Esophagus squamous epithelium (tissue), 5 donors: ENCODE measurements around the gene RAD51AP1. TPM values are rescaled to one million over a fixed set of nuclear protein-coding genes. Genes with fewer than 3 reads are reported as not detected.

Experiments
- DNase-seq: peaks from one replicate; lab custom pipeline; 2025; lab: John Stamatoyannopoulos, UW
- H3K27ac ChIP-seq, 4 donors: fragments of 200-600 bp; sonication (generic); one replicate each; pipeline ENCODE4 v1.5.1; 2016 to 2019; ENCODE audit warnings: mild to moderate bottlenecking in 1 of 4
- H3K27me3 ChIP-seq, 4 donors: fragments of 200-600 bp; sonication (generic); 1 replicate in 3 of 4; 2 replicates in 1 of 4; pipeline versions ENCODE4 v1.5.1 to v1.6.0; 2017 to 2021; ENCODE audit warnings: antibody characterized with exemption in 1 of 4
- H3K36me3 ChIP-seq, 3 donors: fragments of 200-600 bp; sonication (generic); one replicate each; pipeline ENCODE4 v1.5.1; 2016 to 2019
- H3K4me1 ChIP-seq, 3 donors: fragments of 200-600 bp; sonication (generic); one replicate each; pipeline ENCODE4 v1.5.1; 2017 to 2019
- H3K4me3 ChIP-seq, 4 donors: fragments of 200-600 bp; sonication (generic); 1 replicate in 3 of 4; 2 replicates in 1 of 4; pipeline ENCODE4 v1.5.1; 2016 to 2019; ENCODE audit warnings: mild to moderate bottlenecking in 2 of 4, moderate library complexity in 1 of 4
- H3K9me3 ChIP-seq, 3 donors: fragments of 200-600 bp; sonication (generic); one replicate each; pipeline ENCODE4 v1.5.1; 2016 to 2019
- CTCF ChIP-seq, 6 experiments: fragments of 450-650 bp in 4 of 6; fragments of 200-600 bp in 2 of 6; sonication (generic) in 2 of 6; IDR thresholded peaks; one replicate each; pipeline ENCODE4 v1.5.1; 2016 to 2019; ENCODE audit warnings: antibody characterized with exemption in 6 of 6, mild to moderate bottlenecking in 4 of 6, moderate library complexity in 4 of 6
- POLR2A ChIP-seq, 4 donors: fragments of 450-650 bp; IDR thresholded peaks; one replicate each; pipeline ENCODE4 v1.6.1; 2017; ENCODE audit warnings: antibody characterized with exemption in 4 of 4, mild to moderate bottlenecking in 4 of 4, moderate library complexity in 3 of 4
- WGBS, 2 donors: methylation state at CpG; one replicate each; pipeline ENCODE4 v1.1.5; 2018; 5-methylcytosine and 5-hydroxymethylcytosine counted together
- intact Hi-C: fragments of 100-400 bp; cut with DNase I; formaldehyde crosslinking; loops from one replicate; pipeline ENCODE4 v1.15.0; 2022
- total RNA-seq, 4 donors: library from RNA; depleted of rRNA; stranded (reverse); fragments of >200 nt; gene quantifications; one replicate each; pipeline ENCODE4 v1.1.0, GENCODE V29; 2016
- donor health status: DM: yes; HTN: yes; CAD: no.

The RAD51AP1 gene
- total RNA-seq, 4 donors from 2014 or later: 4.4 to 16.5 (median 10.3) TPM

- no peak overlapping the region for H3K4me3 ChIP-seq
- intact Hi-C loops: no loop called here
- H3K36me3 ChIP-seq: no peaks in the 10 kb centered on the region
- 68 to 87% methylated on average over 2 of the region's 2 CpGs for WGBS, 2 donors
- H3K27me3 ChIP-seq: peaks cover 0 to 16% (median 0%) of the 10 kb centered on the region in 4 donors
- H3K4me1 ChIP-seq: peaks cover 6 to 14% (median 8%) of the 10 kb centered on the region in 3 donors
- H3K9me3 ChIP-seq: no peaks in the 10 kb centered on the region
- TF ChIP-seq CTCF (IDR thresholded peaks at IDR 0.05): no peak
- no peak for TF ChIP-seq POLR2A (IDR thresholded peaks at IDR 0.05)
- no peak for DNase-seq
- no peak overlapping the region for H3K27ac ChIP-seq
Measured at GRCh38 chr12:4566474-4566873, 27.8 kb downstream of the RAD51AP1 start.

GRCh38 chr12:4567073-4567881 lies 28.6 kb downstream of the RAD51AP1 start:
- H3K9me3 ChIP-seq: no peaks in the 10 kb centered on the region
- 43 to 57% methylated on average over 3 of the region's 3 CpGs for WGBS, 2 donors
- DNase-seq: no peak
- H3K27me3 ChIP-seq: peaks cover 0 to 11% (median 0%) of the 10 kb centered on the region in 4 donors
- no peak overlapping the region for H3K4me3 ChIP-seq
- peaks cover under 1 to 6% (median 1%) of the 10 kb centered on the region in 3 donors for H3K4me1 ChIP-seq
- TF ChIP-seq POLR2A (IDR thresholded peaks at IDR 0.05): no peak
- TF ChIP-seq CTCF (IDR thresholded peaks at IDR 0.05): no peak
- intact Hi-C loops: no loop called here
- no peaks in the 10 kb centered on the region for H3K36me3 ChIP-seq
- peak overlapping the region in 2 of 4 donors; percentile 10 to 13 for H3K27ac ChIP-seq

DNA sequence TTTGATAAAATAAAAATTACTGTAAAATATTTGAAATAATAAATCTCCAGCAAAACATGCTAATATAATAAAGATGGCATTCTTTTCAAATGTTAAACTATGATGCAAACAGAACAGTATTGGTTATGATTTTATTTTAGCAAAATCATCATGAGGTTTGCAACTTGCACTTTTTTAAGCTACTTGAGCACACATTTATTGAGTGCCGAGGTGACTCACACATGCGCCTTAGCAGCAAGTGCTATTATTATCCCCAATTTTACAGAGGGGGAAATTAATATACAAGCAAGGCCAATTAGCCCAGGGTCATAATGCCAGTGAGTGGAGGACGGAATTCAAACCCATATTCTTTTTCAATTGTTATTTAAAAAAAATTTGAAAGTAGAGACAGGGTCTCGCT lies 30.6 kb downstream of the RAD51AP1 start:
- Histone ChIP-seq H3K4me1 (no peaks in the 10 kb centered on the region), H3K27ac (no peak overlapping the region), H3K9me3 (no peaks in the 10 kb centered on the region), H3K36me3 (no peaks in the 10 kb centered on the region), H3K27me3 (no peaks in the 10 kb centered on the region), H3K4me3 (no peak overlapping the region)
- WGBS, 2 donors: 85 to 95% methylated on average over 4 of the region's 4 CpGs
- no peak for DNase-seq
- no peak for TF ChIP-seq POLR2A (IDR thresholded peaks at IDR 0.05)
- no peak for TF ChIP-seq CTCF (IDR thresholded peaks at IDR 0.05)
- intact Hi-C loops: no loop called here

- H3K27ac ChIP-seq: no peak overlapping the region
- TF ChIP-seq POLR2A (IDR thresholded peaks at IDR 0.05) (no peak), CTCF (IDR thresholded peaks at IDR 0.05) (no peak)
- 59 to 69% methylated on average over 7 of the region's 7 CpGs for WGBS, 2 donors
- intact Hi-C loops: no loop called here
- no peak overlapping the region for H3K4me3 ChIP-seq
- no peaks in the 10 kb centered on the region for H3K9me3 ChIP-seq
- no peaks in the 10 kb centered on the region for H3K4me1 ChIP-seq
- no peaks in the 10 kb centered on the region for H3K36me3 ChIP-seq
- peaks cover 0 to 15% (median 0%) of the 10 kb centered on the region in 4 donors for H3K27me3 ChIP-seq
- no peak for DNase-seq
Measured at GRCh38 chr12:4572680-4573079, 34.0 kb downstream of the RAD51AP1 start.

DNA sequence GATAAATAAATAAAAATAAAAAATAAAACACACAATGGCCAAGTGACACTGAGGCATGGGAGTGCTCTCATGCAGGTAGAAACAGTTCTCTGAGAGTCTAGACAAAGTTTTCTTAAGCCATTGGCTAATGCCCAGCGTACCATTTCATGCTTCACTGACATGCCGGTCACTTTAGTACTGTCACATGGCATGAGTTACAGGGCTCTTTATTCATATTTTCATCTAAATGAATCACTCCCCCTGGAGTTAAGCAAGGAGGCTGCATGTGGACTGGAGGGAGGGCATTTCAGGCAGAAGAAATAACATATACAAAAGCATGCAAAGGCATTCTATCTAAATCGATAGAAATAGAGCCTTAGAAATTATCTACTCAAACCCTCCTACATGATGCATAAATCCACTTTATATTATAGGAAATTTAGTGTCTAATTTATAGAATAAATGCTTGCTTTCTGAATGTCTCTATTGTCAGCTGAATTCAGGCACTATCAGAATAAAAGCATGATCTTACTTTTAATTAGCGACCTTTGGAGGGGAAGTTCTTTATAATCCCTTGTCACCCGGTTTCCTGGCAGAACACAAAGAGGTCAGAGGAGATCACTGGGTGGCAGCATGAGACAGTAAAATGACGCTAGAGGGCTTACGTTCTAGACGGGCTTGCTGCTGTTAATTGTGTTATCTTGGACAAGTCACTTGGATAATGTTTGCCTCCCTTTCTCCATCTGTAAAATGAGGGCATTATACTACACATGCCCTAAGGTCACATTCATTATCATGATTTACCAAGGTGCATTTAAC lies 40.8 kb downstream of the RAD51AP1 start:
- no peak for DNase-seq
- Histone ChIP-seq H3K36me3 (no peaks in the 10 kb centered on the region), H3K27ac (no peak overlapping the region), H3K9me3 (no peaks in the 10 kb centered on the region), H3K4me3 (no peak overlapping the region), H3K4me1 (no peaks in the 10 kb centered on the region), H3K27me3 (peaks cover 0 to 38% (median 2%) of the 10 kb centered on the region in 4 donors)
- TF ChIP-seq CTCF (IDR thresholded peaks at IDR 0.05) (peak in 1 of 6 experiments; percentile 11), POLR2A (IDR thresholded peaks at IDR 0.05) (no peak)
- WGBS, 2 donors: 39 to 41% methylated on average over 8 of the region's 8 CpGs
- intact Hi-C loops: no loop called here
